Tibial nerve (tissue), 4 donors: ENCODE measurements around the gene ASS1.

Experiments used
- EP300 ChIP-seq, 2 donors: sonication (generic); formaldehyde crosslinking; IDR thresholded peaks; one replicate each; pipeline ENCODE4 v1.6.1; 2017; ENCODE audit warnings: antibody characterized with exemption in 2 of 2, mild to moderate bottlenecking in 1 of 2
- POLR2A ChIP-seq, 2 donors: fragments of 450-650 bp; IDR thresholded peaks; one replicate each; pipeline ENCODE4 v1.6.1; 2017; ENCODE audit warnings: antibody characterized with exemption in 2 of 2, mild to moderate bottlenecking in 2 of 2, moderate library complexity in 2 of 2
- TF ChIP-seq, protein P1 (sequence below), 5 experiments: fragments of 200-600 bp in 3 of 5; fragments of 450-650 bp in 2 of 5; sonication (generic) in 3 of 5; IDR thresholded peaks; one replicate each; pipeline ENCODE4 v1.5.1; 2016 to 2019; ENCODE audit warnings: antibody characterized with exemption in 5 of 5, mild to moderate bottlenecking in 3 of 5, moderate library complexity in 2 of 5

GRCh38 chr9:130541533-130541932 is 96.8 kb downstream of the ASS1 start:
- TF ChIP-seq, protein P1, sequence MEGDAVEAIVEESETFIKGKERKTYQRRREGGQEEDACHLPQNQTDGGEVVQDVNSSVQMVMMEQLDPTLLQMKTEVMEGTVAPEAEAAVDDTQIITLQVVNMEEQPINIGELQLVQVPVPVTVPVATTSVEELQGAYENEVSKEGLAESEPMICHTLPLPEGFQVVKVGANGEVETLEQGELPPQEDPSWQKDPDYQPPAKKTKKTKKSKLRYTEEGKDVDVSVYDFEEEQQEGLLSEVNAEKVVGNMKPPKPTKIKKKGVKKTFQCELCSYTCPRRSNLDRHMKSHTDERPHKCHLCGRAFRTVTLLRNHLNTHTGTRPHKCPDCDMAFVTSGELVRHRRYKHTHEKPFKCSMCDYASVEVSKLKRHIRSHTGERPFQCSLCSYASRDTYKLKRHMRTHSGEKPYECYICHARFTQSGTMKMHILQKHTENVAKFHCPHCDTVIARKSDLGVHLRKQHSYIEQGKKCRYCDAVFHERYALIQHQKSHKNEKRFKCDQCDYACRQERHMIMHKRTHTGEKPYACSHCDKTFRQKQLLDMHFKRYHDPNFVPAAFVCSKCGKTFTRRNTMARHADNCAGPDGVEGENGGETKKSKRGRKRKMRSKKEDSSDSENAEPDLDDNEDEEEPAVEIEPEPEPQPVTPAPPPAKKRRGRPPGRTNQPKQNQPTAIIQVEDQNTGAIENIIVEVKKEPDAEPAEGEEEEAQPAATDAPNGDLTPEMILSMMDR (IDR thresholded peaks at IDR 0.05) = no peak
- TF ChIP-seq POLR2A (IDR thresholded peaks at IDR 0.05) = no peak
- no peak for TF ChIP-seq EP300 (IDR thresholded peaks at IDR 0.05)
